H54 (cell line): ENCODE measurements around the gene TMEM132D.

ENCODE experiments used
- DNase-seq: peaks from one replicate; pipeline ENCODE4 v3.0.0; 2011; ENCODE audit warnings: low spot score, mixed read lengths; ENCODE audit not compliant: insufficient read length
- FAIRE-seq: peaks from 3 replicates; lab custom pipeline; 2011; peaks lifted over from hg19 to GRCh38; lab: Jason Lieb, UNC
- POLR2A ChIP-seq: IDR thresholded peaks from 2 replicates; pipeline ENCODE4 v1.6.1; 2011; ENCODE audit warnings: low read depth, mild to moderate bottlenecking, low read length

TMEM132D gene

DNA sequence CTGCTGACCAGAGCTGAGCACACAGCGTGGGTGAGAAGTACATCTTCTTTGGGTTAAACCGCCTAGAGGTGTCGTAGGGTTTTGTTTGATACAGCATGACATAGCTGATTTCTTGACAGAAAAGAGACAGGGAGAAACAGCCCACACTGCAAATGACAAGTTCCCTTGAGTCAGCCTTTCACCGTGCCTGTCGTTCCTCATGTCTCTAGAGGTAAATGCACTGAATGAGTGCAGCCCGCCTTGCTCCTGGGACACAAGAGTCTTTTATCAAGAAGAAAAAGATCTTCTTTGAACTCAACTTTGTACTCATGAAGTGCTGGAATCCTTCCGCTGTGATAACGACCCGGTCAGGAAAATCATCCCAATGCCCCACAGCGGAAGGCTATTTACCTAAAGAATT is 77.6 kb downstream of the TMEM132D start:
- DNase-seq (no peak), FAIRE-seq (no peak)
- no peak for TF ChIP-seq POLR2A

DNA sequence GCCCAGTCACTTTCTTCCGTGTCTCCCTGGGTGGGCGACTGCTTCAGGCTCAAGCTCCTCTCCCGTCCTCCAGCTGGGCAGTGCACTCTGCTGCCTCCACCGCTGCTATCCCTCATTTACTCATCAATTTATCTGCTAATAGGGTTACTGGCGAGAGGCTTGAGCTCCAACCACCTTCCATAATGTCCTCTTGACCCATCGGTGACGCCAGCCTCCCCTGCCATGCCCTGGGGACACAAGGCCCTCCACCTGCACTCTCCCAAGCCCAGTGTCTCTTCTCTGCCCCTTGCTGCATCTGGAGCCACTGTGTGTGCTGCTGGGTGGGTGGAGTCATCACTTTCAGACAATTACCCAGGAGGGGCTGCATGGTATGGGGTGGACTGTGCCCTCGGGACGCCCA is 78.5 kb downstream of the TMEM132D start:
- no peak for TF ChIP-seq POLR2A
- DNase-seq, result no peak
- FAIRE-seq, result no peak

DNA sequence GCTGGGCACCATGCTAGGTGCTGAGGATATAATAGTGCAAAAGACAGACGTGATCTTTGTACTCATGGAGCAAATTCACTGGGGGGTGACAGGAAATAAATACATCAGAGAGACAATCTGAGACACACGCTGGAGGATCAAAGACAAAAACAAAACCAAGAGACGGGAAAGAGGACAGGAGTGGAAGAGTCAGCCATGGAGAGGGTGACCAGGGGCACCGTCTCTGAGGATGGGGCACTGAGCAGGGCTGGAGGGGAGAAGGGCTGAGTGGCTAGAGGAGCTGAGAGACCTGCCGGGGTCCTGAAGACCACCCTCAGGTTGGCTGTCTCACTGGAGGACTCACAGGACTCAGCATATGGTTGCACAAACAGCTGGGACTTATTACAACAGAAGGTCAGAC is 81.9 kb downstream of the TMEM132D start:
- DNase-seq (no peak), FAIRE-seq (no peak)
- no peak for TF ChIP-seq POLR2A

DNA sequence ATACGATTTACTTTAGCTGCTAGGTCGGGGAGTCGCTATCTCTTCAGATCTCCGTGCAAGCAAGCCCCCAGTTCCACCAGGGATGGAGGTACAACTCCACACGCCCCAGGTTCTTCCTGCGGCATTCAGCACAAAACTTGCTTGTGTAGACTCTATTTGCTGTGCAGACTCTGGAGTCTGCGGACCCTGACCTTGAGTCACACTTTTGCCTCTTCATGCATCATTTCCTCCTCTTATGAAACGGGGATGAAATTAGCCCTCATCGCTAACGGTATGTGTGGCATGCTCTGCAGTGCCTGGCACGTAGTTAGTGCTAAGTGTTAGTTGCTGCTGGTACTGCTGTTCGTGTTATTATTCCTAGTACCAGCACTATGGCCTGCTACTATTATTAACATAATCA is 84.4 kb downstream of the TMEM132D start:
- DNase-seq, result no peak
- no peak for FAIRE-seq
- TF ChIP-seq POLR2A, result no peak

DNA sequence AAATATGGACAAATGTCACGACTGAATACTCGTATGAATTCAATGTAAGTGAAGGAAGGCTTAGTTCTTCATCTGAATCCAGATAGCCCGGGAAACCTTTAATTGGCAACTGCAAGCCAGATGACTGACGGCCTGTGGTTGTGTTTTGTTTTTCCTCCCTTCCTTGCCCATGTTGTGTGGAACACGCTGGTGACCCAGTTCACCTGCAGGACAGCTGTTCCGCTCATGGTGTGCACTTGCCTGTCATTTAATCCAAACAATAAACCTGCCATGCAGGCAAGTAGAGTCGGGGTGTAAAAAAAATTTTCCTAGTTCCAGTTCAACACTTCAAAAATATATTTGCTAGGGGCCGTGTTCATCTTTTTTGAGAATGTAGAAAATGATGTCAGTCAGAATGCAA is 88.0 kb downstream of the TMEM132D start:
- no peak for TF ChIP-seq POLR2A
- no peak for DNase-seq
- no peak for FAIRE-seq

DNA sequence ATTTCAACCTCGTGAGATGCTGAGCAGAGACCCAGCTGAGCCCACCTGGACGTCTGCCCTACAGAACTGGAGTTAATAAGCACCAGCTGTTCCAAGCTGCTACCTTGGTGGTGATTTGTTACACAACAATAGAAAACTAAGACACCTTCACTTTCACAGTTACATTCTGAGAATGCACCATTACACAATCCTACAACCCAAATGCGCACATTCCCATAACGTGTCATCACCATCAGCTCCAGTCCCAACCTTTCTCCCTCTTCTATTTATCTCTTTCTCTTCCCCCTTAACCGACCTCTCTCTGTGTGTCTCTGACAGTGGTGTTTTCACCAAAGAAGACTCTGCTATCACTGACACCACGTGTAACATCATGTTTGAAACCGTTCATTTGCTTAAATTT is 91.9 kb downstream of the TMEM132D start:
- no peak for TF ChIP-seq POLR2A
- FAIRE-seq (no peak), DNase-seq (no peak)

DNA sequence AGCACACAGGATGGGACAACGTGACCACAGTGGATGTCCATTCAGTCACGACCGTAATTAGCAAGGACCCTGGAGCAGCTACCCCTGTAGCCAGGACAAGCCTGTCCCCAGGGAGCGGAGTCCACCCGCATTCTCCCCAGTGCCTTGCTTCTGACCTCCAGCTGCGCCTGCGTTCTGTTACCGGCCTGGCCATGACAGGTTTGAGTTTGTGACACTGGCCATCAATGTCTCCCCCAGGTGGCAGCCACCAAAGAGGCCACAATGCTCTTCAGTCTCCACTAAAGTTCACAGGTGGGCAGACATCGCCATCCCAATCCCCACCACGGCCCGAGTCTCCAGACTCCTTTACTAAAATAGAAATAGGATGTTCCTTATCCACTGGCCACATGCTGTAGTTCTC is 96.7 kb downstream of the TMEM132D start:
- no peak for TF ChIP-seq POLR2A
- FAIRE-seq (no peak), DNase-seq (no peak)

DNA sequence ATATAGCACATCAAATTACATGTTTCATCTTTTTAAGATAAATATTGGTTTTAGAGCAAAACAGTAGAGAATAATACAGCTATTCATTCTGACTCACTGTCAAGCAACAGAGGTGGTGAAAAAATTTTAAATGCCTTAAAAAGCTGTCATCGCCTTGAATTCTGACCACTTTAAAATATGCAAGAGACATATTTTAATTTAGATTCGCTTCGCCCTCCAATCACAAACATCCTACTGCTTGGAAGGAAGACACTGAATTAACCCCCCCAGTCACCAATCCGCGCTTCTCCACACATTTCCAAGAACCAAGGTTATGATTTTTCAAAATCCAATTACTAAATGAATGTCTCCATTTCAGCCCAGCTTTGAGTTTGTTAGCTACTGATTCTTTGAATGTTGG is 112.4 kb downstream of the TMEM132D start:
- DNase-seq (no peak), FAIRE-seq (no peak)
- no peak for TF ChIP-seq POLR2A

DNA sequence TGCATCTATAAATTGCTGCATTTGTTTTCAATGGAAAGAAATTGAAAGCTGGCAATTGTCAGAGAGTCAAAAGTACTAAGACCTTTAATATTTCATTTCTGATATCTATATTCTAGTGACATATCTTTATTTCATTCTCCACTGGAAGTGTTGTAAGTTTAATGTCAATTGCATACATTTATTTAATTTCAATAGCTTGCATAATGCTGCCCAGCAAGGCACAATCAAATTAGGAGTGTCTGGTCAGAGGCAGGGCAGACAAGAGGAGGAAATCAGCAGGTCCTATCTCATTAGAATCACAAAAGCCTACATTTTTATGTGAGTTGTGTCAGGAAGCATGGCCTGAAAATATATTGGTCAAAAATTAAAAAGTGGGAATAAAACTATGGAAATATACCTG is 112.9 kb downstream of the TMEM132D start:
- FAIRE-seq, result no peak
- no peak for TF ChIP-seq POLR2A
- no peak for DNase-seq

DNA sequence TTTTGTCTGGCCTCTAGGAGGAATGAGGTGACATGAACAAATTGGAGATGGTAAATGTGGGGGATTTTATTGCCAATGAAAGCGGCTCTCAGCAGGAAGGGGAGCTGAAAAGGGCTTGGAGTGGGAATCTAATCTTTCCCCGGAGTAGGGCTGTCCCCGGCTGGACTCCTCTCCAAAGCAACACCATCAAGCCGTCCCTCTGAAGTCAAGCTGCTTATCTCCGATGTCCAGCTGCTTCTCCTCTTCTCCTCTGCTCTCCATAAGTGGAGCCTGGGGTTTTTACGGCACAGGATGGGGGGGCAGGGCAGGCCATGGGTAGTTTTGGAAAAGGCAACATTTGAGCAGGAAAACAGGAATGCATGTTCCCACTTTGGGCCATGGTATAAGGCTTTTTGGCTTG is 113.5 kb downstream of the TMEM132D start:
- DNase-seq (no peak), FAIRE-seq (no peak)
- TF ChIP-seq POLR2A, result no peak

DNA sequence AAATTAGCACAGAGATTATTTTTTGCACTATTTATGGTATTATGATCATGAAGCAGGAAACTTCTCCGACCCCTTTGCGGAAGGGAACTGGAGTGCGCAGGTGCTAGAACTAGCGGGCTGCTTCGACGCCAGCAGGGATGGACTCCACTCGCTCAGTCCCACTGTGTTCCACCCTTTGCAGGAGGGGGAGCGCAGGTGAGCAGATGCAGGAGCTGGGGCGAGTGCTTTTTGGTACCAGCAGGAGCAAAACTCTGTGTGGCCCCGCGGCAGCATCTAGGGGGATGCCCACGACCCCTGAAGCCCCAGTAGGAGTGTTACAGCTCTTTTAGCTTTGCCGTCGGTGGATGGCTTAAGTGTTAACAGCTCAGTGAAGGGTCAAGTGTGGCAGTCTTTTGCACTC is 113.9 kb downstream of the TMEM132D start:
- no peak for FAIRE-seq
- no peak for TF ChIP-seq POLR2A
- DNase-seq, result no peak

DNA sequence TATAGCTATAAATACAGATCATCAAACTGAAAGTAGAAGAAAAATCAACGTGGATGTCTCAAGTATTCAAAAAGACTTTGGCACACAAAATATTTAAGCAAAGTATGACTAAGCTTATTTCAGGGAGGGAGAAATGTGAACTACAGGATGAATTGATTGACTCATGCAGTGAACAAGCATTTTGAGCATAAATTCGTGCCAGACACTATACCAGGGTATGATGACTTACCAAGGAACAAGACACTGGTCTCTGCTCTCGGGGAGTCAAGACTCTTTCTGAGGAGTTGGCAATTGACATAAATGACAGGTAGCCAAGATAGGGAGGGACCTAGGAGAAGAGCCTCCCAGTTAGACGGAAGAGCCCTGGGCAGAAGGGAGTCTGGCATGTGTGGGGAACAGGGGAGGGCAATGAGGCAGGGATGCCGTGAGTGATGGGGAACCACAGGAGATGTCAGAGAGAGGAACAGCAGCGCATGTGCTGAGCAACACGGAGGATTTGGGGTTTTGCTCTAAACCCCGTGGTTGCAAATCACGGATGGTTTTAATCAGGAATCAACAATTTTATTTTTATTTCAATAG is 115.2 kb downstream of the TMEM132D start:
- no peak for TF ChIP-seq POLR2A
- no peak for DNase-seq
- no peak for FAIRE-seq

DNA sequence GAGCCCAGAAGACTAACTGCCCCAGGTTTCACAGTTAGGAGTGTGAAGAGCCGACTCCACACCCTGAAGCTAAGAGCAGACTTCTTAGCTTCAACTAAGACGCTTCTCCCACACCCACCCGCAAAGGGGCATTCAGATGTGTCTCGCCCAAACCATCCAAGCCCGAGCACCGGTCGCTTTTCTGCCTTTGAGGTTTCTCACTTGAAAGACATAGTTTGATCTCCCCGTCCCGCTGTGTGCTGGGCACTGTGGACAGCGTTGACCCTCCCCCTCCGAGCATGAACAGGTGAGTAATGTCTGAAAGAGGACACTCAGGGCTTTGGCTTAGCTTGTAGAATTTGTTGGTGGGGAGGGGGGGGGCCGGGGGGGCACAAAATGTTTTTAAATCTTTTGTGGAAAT is 123.8 kb downstream of the TMEM132D start:
- FAIRE-seq, result no peak
- no peak for DNase-seq
- no peak for TF ChIP-seq POLR2A

DNA sequence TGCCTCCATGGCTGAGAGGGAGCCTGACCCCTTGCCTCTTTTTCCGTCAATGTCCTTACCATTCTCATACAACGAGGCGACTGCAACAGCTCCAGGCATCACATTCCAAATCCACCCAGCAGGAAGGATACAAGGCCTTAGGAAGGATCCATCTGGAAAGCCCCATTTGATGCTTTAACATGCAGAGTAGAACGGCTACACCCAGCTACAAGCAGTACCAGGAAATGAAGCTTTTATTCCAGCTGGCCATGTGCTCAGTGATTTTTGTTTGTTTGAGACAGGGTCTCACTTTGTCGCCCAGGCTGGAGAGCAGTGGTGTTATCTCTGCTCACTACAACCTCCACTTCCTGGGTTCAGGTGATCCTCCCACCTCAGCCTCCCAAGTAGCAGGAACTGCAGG is 124.8 kb downstream of the TMEM132D start:
- FAIRE-seq (no peak), DNase-seq (no peak)
- no peak for TF ChIP-seq POLR2A

DNA sequence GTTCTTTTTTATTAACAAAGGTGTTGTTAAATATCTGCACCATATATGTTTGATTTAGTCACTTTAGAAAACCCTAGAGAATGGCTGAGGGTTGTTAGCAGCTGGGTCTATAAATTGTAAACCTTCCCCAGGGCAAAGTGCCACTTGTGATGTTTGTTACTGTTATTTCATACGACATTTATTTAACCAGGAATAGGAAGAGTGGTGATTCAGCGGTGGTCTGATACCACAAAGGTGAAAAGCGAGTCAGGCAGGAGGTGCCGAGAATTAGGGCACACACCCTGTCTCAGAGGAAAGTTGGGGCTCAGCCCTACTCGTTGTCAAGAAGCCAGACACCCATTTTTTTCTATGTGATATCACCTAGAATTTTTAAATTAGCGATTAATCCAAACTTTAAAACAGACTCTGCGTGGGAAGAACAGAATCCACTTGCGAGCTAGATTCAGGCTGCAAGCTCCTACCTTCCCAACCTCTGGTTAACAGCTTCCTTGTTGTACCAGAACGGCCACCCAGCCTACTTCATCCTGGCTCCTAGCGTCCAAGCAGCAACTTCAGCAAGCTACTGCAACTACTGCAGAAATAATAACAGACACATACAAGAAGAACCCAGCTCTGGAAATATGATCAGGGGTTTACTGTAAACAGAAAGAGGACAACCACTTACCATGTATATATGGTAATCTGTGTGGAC is 126.7 kb downstream of the TMEM132D start:
- DNase-seq (no peak), FAIRE-seq (no peak)
- TF ChIP-seq POLR2A, result no peak
